ENCODE data around the gene PSMD12. TPM values are rescaled to one million over a fixed set of nuclear protein-coding genes. Genes with fewer than 3 reads are reported as not detected.

Gene PSMD12
- total and polyA plus RNA-seq, 9 of the 15 experiments (the other 6 are each of a cell fraction or from before 2014, with no cell fraction given), result 36.6 to 150 (median 65.5) TPM

- TF ChIP-seq MGA (IDR thresholded peaks at IDR 0.05) (peak; percentile 78), HMGN3 (IDR thresholded peaks at IDR 0.05; ENCODE audit: borderline replicate concordance, extremely low read depth, insufficient read length, low read depth, low read length) (peak; percentile 37), POLR2G (IDR thresholded peaks at IDR 0.05; ENCODE audit: low read depth, low read length) (peak; percentile 73), MAZ (CRISPR knock-in tag; conservative IDR thresholded peaks at IDR 0.05 in 1 of 2, IDR thresholded peaks at IDR 0.05 in 1 of 2) (peak; percentile 55 to 60; a peak in 2 of 4 replicates), USF2 (CRISPR knock-in tag; IDR thresholded peaks at IDR 0.05) (no peak), PCBP1 (IDR thresholded peaks at IDR 0.05; ENCODE audit: low read depth, low read length, poor library complexity, severe bottlenecking) (peak; percentile 19), RCOR1 (IDR thresholded peaks at IDR 0.05; ENCODE audit: borderline replicate concordance in 1 of 2, low read depth in 2 of 2, low read length in 2 of 2) (no peak), MXI1 (IDR thresholded peaks at IDR 0.05; ENCODE audit: low read depth, low read length) (no peak), VEZF1 (CRISPR knock-in tag; IDR thresholded peaks at IDR 0.05) (peak; percentile 76), E2F5 (CRISPR knock-in tag; IDR thresholded peaks at IDR 0.05) (no peak), XRCC3 (IDR thresholded peaks at IDR 0.05) (no peak)
Measured at GRCh38 chr17:67378454-67379250, 12.3 kb upstream of the PSMD12 start (continued).

Data from K562 (cell line).